NCI-H1092 (cell line): ENCODE results near the gene ITPK1.

Experiments
- DNase-seq: peaks from one replicate; lab custom pipeline; 2025; lab: John Stamatoyannopoulos, UW

The ITPK1 gene

DNA sequence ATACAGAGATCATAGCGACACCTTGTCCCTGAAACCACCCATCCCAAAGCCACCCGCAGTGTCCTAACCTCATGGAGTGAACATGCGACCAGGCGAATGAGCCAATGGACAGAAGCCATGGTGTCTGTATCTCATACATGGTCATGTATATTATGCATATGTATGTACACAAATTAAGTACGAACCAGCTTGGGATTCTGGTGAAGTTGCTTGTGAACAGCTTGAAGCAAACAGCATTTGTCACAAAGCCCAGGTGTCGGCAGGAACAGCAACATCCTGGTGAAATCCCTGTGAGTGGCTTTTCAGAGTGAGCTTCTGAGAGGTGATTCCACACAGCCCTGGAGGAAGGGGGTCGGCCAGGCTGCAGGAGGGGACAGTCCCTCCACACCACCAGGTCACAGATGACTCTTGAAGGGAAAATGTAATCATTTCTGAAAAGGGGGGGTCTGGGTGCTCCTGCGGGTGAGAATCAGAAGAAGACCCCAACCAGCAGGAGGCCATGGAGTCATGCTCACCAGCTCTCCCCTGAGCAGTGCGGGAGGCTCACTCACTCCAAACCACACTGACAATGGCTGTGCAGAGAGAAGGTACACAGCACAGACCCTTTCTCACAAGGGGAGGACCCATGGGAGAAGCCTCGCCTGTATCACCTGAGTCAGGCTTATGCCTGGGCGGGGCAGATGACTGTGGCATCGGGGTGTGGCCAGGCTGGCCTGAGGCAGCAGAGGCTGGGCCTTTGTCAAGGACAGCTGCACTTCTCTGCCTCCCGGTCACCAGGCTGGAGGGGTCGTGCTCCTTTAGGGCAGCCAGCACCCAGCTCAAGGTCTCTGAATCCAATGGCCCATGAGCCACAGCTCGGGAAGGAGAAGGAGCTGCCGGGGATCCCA lies 178.4 kb downstream of the ITPK1 start:
- DNase-seq: no peak

DNA sequence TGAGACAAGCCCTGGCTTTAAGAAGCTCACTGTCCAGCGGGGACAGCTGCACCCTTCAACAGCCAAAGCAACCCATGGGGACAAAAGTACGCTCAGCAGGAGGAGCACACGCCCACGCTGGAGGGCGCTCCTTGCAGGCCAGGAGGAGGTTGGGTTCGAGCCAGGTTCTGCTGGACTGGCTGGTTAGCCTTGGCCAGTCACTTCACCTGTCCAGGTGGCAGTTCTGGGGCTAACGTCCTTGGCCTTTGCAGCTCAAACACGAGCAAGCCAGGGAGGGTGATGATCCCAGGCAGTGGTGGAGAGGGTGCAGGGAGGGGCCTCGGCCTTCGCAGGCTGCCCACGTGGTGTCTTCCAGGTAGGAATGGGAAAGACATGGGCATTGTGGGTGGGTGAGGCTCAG lies 179.6 kb downstream of the ITPK1 start:
- no peak for DNase-seq

GRCh38 chr14:92935446-92935845 lies 180.3 kb downstream of the ITPK1 start:
- no peak for DNase-seq

DNA sequence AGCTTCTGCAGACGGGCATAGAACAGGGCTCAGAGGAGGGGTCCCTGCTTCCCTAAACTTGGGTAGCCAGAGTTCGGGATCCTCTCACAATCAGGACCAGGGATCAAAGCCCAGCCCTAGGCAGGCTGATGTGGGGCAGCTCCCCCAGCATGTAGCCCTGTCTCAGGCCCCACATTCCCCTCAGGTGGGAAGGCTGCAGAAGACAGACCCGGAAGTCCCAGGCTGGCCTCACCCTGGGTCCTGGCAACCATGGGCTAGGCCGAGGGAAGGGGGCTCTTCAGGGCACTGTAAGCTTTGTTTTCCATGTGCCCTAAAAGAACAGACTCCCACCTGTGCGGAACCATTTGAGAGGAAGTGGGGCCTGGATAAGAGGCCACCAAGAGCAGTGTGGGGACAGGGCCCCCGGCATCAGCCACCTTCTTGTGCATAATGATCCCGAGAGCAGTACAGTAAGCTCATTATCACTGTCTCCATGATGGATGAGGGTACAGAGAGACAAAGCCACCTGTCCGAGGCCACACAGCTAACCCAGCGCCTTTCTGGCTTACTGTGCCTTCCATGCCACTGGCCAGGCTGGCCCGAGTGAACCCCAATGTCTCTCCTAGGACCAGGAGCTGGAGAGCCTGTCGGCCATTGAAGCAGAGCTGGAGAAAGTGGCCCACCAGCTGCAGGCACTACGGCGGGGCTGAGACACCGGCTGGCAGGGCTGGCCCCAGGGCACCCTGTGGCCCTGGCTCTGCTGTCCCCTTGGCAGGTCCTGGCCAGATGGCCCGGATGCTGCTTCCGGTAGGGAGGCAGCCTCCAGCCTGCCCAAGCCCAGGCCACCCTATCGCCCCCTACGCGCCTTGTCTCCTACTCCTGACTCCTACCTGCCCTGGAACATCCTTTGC lies 181.3 kb downstream of the ITPK1 start:
- DNase-seq: no peak

GRCh38 chr14:92933481-92933880 lies 182.2 kb downstream of the ITPK1 start:
- DNase-seq: no peak

- no peak for DNase-seq
Observed at GRCh38 chr14:92932448-92933395, 183.0 kb downstream of the ITPK1 start.

- DNase-seq: no peak
Observed at GRCh38 chr14:92931681-92932447, 183.9 kb downstream of the ITPK1 start.

DNA sequence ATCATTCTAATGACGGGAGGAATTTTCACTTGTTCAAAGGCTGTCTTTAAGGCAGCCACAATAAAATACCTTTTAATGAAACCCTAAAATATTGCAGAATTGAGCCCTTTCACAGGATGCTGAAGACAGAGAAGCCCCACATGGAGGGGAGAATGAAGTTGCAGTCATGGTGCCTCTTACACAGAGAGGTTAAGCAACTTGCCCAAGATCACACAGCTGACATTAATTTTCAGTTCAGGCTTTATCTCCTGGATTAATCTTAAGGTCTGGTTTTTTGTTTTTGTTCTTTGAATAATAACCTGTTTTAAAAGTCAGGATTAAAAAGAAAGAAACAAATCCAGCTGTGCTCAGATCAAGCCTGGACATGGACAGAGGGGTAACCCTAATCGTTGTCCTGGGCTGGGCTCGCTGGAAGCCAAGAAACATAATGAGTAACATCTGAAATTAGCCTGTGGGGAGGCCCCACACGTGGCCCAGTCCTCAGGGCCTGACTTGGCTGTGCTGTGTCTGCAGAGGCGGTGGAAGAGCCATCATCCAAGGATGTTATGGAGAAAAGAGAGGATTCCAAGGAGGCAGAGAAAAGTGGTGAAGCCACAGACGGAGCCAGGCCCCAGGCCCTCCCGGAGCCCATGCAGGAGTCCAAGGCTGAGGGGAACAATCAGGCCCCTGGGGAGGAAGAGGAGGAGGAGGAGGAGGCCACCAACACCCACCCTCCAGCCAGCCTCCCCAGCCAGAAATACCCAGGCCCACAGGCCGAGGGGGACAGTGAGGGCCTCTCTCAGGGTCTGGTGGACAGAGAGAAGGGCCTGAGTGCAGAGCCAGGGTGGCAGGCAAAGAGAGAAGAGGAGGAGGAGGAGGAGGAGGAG lies 184.8 kb downstream of the ITPK1 start:
- no peak for DNase-seq

DNA sequence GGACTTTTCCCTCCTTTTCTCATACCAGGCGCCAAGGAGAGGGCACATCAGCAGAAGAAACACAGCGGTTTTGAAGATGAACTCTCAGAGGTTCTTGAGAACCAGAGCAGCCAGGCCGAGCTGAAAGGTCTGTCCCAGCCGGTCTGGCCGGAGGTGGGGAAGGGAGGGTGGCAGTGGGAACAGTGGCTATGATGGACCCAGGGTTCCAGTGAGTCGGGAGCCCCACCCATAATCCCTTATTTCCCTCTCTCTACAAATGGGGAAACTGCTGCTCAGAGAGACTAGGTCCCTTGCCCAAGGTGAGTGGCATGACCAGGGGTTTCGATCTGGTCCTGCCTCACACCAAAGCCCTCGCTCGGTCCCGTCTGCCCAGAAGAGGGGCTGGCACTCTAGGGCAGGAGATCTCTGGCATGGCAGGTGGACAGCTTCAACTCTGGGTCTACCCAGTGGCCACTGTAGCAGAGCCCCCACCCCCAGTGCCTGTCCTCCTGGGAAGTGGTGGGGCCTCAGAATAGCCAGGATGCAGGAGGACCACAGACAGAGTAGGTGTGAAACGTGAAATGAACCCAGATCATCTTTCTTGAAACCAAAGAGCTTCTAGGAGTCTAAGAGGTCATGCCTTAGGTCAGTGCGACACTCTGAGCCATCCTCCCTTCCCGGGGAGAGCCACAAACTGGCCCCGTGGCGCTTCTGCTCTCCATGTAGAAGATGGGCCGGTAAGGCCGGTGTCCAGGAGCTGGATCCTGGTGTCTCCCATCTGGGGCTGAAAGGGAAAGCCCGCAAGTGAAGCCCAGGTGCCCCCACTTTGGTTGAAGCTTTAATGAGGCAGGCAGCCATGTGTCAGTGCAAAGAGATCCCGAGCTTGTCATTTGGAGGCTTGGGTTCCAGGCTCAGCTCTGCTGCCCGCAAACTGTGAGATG lies 185.8 kb downstream of the ITPK1 start:
- DNase-seq: no peak

DNA sequence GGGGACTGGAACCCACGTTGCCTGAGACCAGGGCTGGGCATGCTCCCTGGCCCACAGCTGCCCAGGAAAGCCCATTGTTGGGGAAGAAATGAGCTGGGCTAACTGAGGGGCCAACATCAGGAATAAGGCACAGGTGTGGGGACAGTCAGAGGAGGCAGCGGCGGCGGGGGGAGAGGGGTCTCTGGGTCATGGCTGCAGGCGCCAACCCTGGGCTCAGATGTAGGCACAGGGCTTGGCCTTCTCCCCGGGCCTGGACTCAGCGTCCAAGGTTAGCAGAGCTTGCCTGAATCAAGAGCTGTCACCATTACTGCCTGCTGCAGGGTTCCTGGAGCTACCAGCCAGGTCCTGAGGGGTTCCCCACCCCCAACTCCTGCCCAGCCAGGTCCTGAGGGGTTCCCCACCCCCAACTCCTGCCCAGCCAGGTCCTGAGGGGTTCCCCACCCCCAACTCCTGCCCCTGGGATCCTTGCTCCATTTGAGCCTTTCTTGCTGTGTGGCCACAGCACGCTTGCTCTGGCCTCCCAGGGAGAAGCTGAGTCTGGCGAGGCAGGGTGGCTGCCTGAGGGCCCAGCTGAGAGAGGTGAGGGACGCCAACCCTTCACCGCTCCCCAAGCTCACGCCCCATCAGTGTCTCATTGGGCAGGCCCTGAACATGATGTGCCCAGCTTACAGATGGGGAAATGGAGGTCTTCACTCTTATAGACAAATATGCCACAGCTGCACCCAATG lies 186.6 kb downstream of the ITPK1 start:
- no peak for DNase-seq

DNA sequence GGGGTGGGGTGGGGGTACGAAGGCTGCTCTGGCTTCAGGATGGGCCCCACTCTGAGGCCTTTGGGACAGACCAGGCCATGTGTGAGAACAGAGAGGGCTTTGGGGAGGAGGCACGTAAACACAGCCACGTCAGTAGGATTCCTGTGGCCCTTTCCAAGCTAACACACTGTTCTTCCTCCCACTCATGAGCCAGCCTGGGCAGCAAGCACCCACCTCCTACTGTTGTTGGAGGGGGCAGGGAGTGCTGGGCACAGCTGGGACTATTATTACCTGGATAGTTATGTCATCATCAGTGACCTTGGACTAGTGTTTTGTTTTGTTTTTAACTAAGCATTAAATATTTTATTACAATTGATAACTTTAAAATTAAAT lies 187.5 kb downstream of the ITPK1 start:
- no peak for DNase-seq

- DNase-seq: no peak
Observed at GRCh38 chr14:92927349-92928257, 188.1 kb downstream of the ITPK1 start.

DNA sequence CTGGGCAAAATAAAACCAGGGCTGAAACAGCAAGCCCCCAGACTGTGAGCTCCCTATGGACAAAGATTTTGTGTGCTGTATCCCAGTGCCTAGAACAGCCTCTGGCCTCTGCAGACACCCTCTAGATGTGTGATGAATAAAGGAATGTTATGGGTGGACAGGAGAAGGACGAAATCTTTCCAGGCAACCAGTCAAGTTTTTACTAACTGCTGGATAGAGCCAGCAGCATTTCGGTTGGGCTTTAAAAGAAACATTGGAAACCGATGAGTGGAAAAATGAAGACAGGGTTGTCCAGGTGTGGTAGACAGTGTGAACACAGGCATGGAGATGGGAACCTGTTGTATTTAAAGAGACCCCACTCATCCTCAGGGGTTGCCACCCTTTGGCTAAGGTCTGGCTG lies 188.8 kb downstream of the ITPK1 start:
- DNase-seq: no peak

GRCh38 chr14:92926180-92926845 lies 189.4 kb downstream of the ITPK1 start:
- no peak for DNase-seq

DNA sequence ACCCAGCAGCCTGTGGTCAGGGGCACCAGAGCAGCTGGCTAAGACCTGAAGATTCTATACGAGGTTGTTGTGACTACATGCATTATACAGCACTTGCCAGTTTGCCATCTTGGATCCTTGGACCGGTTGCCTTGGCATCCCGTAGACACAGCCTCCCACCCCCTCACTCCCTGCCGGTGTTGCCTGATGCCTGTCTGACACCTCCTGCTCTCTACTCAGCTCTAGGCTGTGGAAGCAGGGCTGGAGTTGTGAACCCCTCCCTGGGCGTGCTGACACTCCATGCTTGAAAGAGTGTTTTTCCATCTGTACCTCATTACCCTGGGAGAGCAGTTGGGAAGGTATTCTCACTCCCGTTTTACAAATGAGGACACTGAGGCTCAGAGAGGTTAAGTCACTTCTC lies 190.3 kb downstream of the ITPK1 start:
- no peak for DNase-seq

DNA sequence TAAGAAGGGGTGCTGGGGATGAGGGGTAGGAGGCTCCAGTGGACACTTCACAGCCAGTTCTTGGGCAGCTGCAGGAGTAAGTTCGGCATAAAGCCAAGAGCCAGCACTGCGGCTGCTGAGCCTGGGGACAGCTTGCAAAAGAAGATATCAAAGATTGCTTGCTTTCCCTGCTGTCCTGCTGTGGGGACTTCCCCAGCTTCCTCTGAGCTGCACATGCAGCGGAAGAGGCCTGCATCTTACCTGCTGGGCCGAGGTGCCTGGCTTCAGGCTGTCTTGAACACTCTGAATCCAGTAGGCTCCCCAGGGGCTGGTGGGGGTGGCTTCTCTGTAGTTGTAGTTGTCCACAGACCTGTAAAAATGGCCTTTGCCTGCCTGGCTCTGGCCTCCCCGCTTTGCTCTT lies 191.5 kb downstream of the ITPK1 start:
- no peak for DNase-seq

- DNase-seq: no peak
Observed at GRCh38 chr14:92923744-92924103, 192.0 kb downstream of the ITPK1 start.
